ENCODE data around the gene POLA1.

DNA sequence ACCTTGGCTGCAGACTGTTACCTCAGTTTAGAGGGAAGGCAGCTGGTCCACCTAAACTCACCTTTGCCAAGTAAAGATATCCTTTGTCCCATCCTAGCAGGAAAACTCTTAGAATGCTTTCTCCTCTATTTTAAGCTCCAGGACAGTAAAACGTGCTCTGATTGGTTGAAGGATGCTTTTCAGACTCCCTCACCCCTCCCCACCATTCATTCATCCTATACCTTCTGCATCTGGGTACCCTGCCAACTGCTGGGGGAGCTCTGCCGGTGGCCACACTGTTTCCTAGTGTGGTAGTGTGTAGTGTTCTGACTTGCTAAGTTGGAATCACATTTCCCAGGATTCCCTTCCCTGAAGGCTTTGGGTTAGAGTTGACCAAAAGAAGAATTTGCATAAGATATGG lies 20.3 kb upstream of the POLA1 start:
- TF ChIP-seq CTCF (IDR thresholded peaks at IDR 0.05) (no peak), EZH2 (IDR thresholded peaks at IDR 0.05; ENCODE audit: borderline replicate concordance, insufficient read depth, low read depth, low read length, poor library complexity, severe bottlenecking) (no peak)

Data from B cell (primary cell).